ENCODE measurements around the gene TENM3.

Gene TENM3

DNA sequence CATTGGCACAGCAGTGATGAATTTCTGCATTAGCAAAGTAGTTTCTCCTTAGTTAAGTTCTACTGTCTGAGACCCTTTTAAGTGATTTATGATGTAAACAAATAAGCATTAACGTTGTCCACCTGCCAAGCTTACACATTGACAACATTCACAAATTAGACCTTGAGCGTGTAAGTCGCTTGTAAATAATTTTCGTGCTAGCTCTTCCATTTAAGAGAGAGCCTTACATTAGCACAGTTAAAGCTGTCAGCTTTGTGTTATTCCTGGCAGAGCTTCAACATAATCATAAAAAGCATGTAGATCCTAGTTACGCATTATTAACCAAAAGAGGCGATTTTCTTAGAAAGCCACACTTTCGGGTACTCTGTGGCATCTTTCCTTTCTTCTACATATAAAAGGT, 546.3 kb downstream of the TENM3 start:
- H3K27me3 ChIP-seq (ENCODE audit: control insufficient read depth in 1 of 2, insufficient read depth in 2 of 2, low read length in 2 of 2), result peaks cover 0 to 2% of the 10 kb centered on the region in 2 donors
- H3K9ac ChIP-seq (ENCODE audit: low read length in 2 of 2), result no peak overlapping the region
- H3K4me3 ChIP-seq (ENCODE audit: low read length in 2 of 2), result no peak overlapping the region
- H3K27ac ChIP-seq (ENCODE audit: low read length), result no peak overlapping the region
- H3K4me1 ChIP-seq (ENCODE audit: control insufficient read depth, insufficient read depth, low read length), result no peaks in the 10 kb centered on the region
- peaks cover 0 to 3% of the 10 kb centered on the region in 2 donors for H3K36me3 ChIP-seq (ENCODE audit: control insufficient read depth in 2 of 2, insufficient read depth in 2 of 2, low read length in 2 of 2)
- H3K9me3 ChIP-seq (ENCODE audit: control insufficient read depth in 2 of 2, low read length in 2 of 2), result no peaks in the 10 kb centered on the region

- H3K27ac ChIP-seq (ENCODE audit: low read length), result no peak overlapping the region
- peaks cover 0 to 3% of the 10 kb centered on the region in 2 donors for H3K36me3 ChIP-seq (ENCODE audit: control insufficient read depth in 2 of 2, insufficient read depth in 2 of 2, low read length in 2 of 2)
- no peaks in the 10 kb centered on the region for H3K9me3 ChIP-seq (ENCODE audit: control insufficient read depth in 2 of 2, low read length in 2 of 2)
- no peaks in the 10 kb centered on the region for H3K4me1 ChIP-seq (ENCODE audit: control insufficient read depth, insufficient read depth, low read length)
- H3K4me3 ChIP-seq (ENCODE audit: low read length in 2 of 2), result no peak overlapping the region
- H3K9ac ChIP-seq (ENCODE audit: low read length in 2 of 2), result no peak overlapping the region
- H3K27me3 ChIP-seq (ENCODE audit: control insufficient read depth in 1 of 2, insufficient read depth in 2 of 2, low read length in 2 of 2), result no peaks in the 10 kb centered on the region
Observed at GRCh38 chr4:182795446-182796238, 552.4 kb downstream of the TENM3 start.

DNA sequence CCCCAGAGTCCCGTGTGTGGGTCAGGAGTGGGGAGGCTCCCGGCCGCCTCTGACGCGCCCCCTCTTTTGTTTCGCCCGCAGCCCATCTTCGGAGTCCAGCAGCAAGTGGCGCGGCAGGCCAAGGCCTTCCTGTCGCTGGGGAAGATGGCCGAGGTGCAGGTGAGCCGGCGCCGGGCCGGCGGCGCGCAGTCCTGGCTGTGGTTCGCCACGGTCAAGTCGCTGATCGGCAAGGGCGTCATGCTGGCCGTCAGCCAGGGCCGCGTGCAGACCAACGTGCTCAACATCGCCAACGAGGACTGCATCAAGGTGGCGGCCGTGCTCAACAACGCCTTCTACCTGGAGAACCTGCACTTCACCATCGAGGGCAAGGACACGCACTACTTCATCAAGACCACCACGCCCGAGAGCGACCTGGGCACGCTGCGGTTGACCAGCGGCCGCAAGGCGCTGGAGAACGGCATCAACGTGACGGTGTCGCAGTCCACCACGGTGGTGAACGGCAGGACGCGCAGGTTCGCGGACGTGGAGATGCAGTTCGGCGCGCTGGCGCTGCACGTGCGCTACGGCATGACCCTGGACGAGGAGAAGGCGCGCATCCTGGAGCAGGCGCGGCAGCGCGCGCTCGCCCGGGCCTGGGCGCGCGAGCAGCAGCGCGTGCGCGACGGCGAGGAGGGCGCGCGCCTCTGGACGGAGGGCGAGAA, 556.5 kb downstream of the TENM3 start:
- H3K27ac ChIP-seq (ENCODE audit: low read length), result no peak overlapping the region
- no peaks in the 10 kb centered on the region for H3K36me3 ChIP-seq (ENCODE audit: control insufficient read depth in 2 of 2, insufficient read depth in 2 of 2, low read length in 2 of 2)
- no peak overlapping the region for H3K9ac ChIP-seq (ENCODE audit: low read length in 2 of 2)
- H3K4me3 ChIP-seq (ENCODE audit: low read length in 2 of 2), result no peak overlapping the region
- H3K9me3 ChIP-seq (ENCODE audit: control insufficient read depth in 2 of 2, low read length in 2 of 2), result no peaks in the 10 kb centered on the region
- no peaks in the 10 kb centered on the region for H3K4me1 ChIP-seq (ENCODE audit: control insufficient read depth, insufficient read depth, low read length)
- no peaks in the 10 kb centered on the region for H3K27me3 ChIP-seq (ENCODE audit: control insufficient read depth in 1 of 2, insufficient read depth in 2 of 2, low read length in 2 of 2)

DNA sequence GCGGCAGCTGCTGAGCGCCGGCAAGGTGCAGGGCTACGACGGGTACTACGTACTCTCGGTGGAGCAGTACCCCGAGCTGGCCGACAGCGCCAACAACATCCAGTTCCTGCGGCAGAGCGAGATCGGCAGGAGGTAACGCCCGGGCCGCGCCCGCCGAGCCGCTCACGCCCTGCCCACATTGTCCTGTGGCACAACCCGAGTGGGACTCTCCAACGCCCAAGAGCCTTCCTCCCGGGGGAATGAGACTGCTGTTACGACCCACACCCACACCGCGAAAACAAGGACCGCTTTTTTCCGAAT, 557.0 kb downstream of the TENM3 start:
- no peak overlapping the region for H3K4me3 ChIP-seq (ENCODE audit: low read length in 2 of 2)
- H3K36me3 ChIP-seq (ENCODE audit: control insufficient read depth in 2 of 2, insufficient read depth in 2 of 2, low read length in 2 of 2), result no peaks in the 10 kb centered on the region
- H3K4me1 ChIP-seq (ENCODE audit: control insufficient read depth, insufficient read depth, low read length), result no peaks in the 10 kb centered on the region
- H3K9ac ChIP-seq (ENCODE audit: low read length in 2 of 2), result no peak overlapping the region
- H3K9me3 ChIP-seq (ENCODE audit: control insufficient read depth in 2 of 2, low read length in 2 of 2), result no peaks in the 10 kb centered on the region
- no peak overlapping the region for H3K27ac ChIP-seq (ENCODE audit: low read length)
- H3K27me3 ChIP-seq (ENCODE audit: control insufficient read depth in 1 of 2, insufficient read depth in 2 of 2, low read length in 2 of 2), result no peaks in the 10 kb centered on the region

- Histone ChIP-seq H3K36me3 (ENCODE audit: control insufficient read depth in 2 of 2, insufficient read depth in 2 of 2, low read length in 2 of 2) (no peaks in the 10 kb centered on the region), H3K27me3 (ENCODE audit: control insufficient read depth in 1 of 2, insufficient read depth in 2 of 2, low read length in 2 of 2) (peaks cover 0 to 2% of the 10 kb centered on the region in 2 donors), H3K27ac (ENCODE audit: low read length) (no peak overlapping the region), H3K4me3 (ENCODE audit: low read length in 2 of 2) (no peak overlapping the region), H3K9me3 (ENCODE audit: control insufficient read depth in 2 of 2, low read length in 2 of 2) (no peaks in the 10 kb centered on the region), H3K9ac (ENCODE audit: low read length in 2 of 2) (no peak overlapping the region), H3K4me1 (ENCODE audit: control insufficient read depth, insufficient read depth, low read length) (peaks cover 5% of the 10 kb centered on the region)
Observed at GRCh38 chr4:182801636-182802035, 558.4 kb downstream of the TENM3 start.

GRCh38 chr4:182802621-182803020, 559.4 kb downstream of the TENM3 start:
- Histone ChIP-seq H3K9me3 (ENCODE audit: control insufficient read depth in 2 of 2, low read length in 2 of 2) (no peaks in the 10 kb centered on the region), H3K36me3 (ENCODE audit: control insufficient read depth in 2 of 2, insufficient read depth in 2 of 2, low read length in 2 of 2) (no peaks in the 10 kb centered on the region), H3K9ac (ENCODE audit: low read length in 2 of 2) (no peak overlapping the region), H3K27ac (ENCODE audit: low read length) (no peak overlapping the region), H3K27me3 (ENCODE audit: control insufficient read depth in 1 of 2, insufficient read depth in 2 of 2, low read length in 2 of 2) (peaks cover 0 to 2% of the 10 kb centered on the region in 2 donors), H3K4me3 (ENCODE audit: low read length in 2 of 2) (no peak overlapping the region), H3K4me1 (ENCODE audit: control insufficient read depth, insufficient read depth, low read length) (peaks cover 10% of the 10 kb centered on the region)

DNA sequence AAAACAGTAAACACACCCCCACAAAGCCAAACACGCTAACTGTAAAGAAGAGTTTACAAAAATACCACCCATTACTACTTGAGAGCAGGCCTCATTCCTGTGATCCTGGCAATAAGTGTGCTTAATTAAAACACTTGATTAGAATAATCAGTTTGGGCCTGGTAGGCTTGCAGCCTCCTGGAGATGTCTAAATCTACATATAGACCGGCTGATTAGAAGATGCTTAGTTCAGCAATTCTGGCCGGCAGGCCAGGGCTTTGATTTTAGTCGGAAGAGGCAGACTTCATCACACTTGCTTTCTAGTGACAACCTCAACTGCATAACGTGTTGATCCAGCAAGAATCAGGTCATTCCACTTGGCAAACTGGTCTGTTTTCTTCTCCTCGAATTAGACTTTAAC, 560.0 kb downstream of the TENM3 start:
- no peak overlapping the region for H3K9ac ChIP-seq (ENCODE audit: low read length in 2 of 2)
- peaks cover 10% of the 10 kb centered on the region for H3K4me1 ChIP-seq (ENCODE audit: control insufficient read depth, insufficient read depth, low read length)
- H3K27ac ChIP-seq (ENCODE audit: low read length), result no peak overlapping the region
- H3K4me3 ChIP-seq (ENCODE audit: low read length in 2 of 2), result no peak overlapping the region
- no peaks in the 10 kb centered on the region for H3K9me3 ChIP-seq (ENCODE audit: control insufficient read depth in 2 of 2, low read length in 2 of 2)
- H3K27me3 ChIP-seq (ENCODE audit: control insufficient read depth in 1 of 2, insufficient read depth in 2 of 2, low read length in 2 of 2), result peaks cover 0 to 2% of the 10 kb centered on the region in 2 donors
- no peaks in the 10 kb centered on the region for H3K36me3 ChIP-seq (ENCODE audit: control insufficient read depth in 2 of 2, insufficient read depth in 2 of 2, low read length in 2 of 2)

GRCh38 chr4:182804131-182804530, 560.9 kb downstream of the TENM3 start:
- Histone ChIP-seq H3K36me3 (ENCODE audit: control insufficient read depth in 2 of 2, insufficient read depth in 2 of 2, low read length in 2 of 2) (no peaks in the 10 kb centered on the region), H3K9ac (ENCODE audit: low read length in 2 of 2) (no peak overlapping the region), H3K4me1 (ENCODE audit: control insufficient read depth, insufficient read depth, low read length) (peaks cover 10% of the 10 kb centered on the region), H3K27ac (ENCODE audit: low read length) (no peak overlapping the region), H3K27me3 (ENCODE audit: control insufficient read depth in 1 of 2, insufficient read depth in 2 of 2, low read length in 2 of 2) (peaks cover 0 to 2% of the 10 kb centered on the region in 2 donors), H3K4me3 (ENCODE audit: low read length in 2 of 2) (no peak overlapping the region), H3K9me3 (ENCODE audit: control insufficient read depth in 2 of 2, low read length in 2 of 2) (no peaks in the 10 kb centered on the region)

GRCh38 chr4:182805321-182805720, 562.1 kb downstream of the TENM3 start:
- no peak overlapping the region for H3K4me3 ChIP-seq (ENCODE audit: low read length in 2 of 2)
- H3K4me1 ChIP-seq (ENCODE audit: control insufficient read depth, insufficient read depth, low read length), result peaks cover 10% of the 10 kb centered on the region
- no peaks in the 10 kb centered on the region for H3K36me3 ChIP-seq (ENCODE audit: control insufficient read depth in 2 of 2, insufficient read depth in 2 of 2, low read length in 2 of 2)
- no peaks in the 10 kb centered on the region for H3K9me3 ChIP-seq (ENCODE audit: control insufficient read depth in 2 of 2, low read length in 2 of 2)
- H3K27me3 ChIP-seq (ENCODE audit: control insufficient read depth in 1 of 2, insufficient read depth in 2 of 2, low read length in 2 of 2), result peaks cover 0 to 2% of the 10 kb centered on the region in 2 donors
- no peak overlapping the region for H3K27ac ChIP-seq (ENCODE audit: low read length)
- H3K9ac ChIP-seq (ENCODE audit: low read length in 2 of 2), result no peak overlapping the region

DNA sequence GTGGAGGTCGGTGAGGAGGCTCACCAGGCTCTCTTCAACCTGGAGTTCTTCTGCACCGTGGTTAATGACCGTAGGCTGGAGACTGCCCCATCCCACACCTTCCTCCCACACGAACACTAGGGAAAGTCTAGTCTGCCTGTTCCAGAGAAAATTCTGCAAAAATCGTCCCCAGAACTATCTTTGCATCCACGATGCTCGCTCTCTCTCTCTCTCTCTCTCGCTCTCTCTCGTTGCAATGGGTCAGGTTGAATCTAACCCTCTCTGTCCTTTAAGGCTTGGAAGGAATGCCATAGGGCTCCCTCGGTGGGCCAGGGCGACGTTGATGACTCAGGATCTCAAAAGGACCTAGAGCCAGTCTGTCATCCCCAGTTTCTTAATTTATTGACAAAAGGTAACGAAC, 562.5 kb downstream of the TENM3 start:
- Histone ChIP-seq H3K9me3 (ENCODE audit: control insufficient read depth in 2 of 2, low read length in 2 of 2) (no peaks in the 10 kb centered on the region), H3K27me3 (ENCODE audit: control insufficient read depth in 1 of 2, insufficient read depth in 2 of 2, low read length in 2 of 2) (peaks cover 0 to 2% of the 10 kb centered on the region in 2 donors), H3K9ac (ENCODE audit: low read length in 2 of 2) (no peak overlapping the region), H3K27ac (ENCODE audit: low read length) (no peak overlapping the region), H3K4me1 (ENCODE audit: control insufficient read depth, insufficient read depth, low read length) (peaks cover 10% of the 10 kb centered on the region), H3K4me3 (ENCODE audit: low read length in 2 of 2) (no peak overlapping the region), H3K36me3 (ENCODE audit: control insufficient read depth in 2 of 2, insufficient read depth in 2 of 2, low read length in 2 of 2) (no peaks in the 10 kb centered on the region)
